H1 (cell line): Measurements from ENCODE around the gene CA5A. TPM values are rescaled to one million over a fixed set of nuclear protein-coding genes. Genes with fewer than 3 reads are reported as not detected.

Source experiments
- BCL11A ChIP-seq, 2 experiments: IDR thresholded peaks; one replicate each; pipeline ENCODE4 v1.6.1; 2011; ENCODE audit warnings: low read depth in 2 of 2, low read length in 2 of 2, mild to moderate bottlenecking in 2 of 2
- EP300 ChIP-seq, 2 experiments: IDR thresholded peaks; 1 replicate in 1 of 2; 2 replicates in 1 of 2; pipeline ENCODE4 v1.6.1; 2011 to 2012; ENCODE audit warnings: low read depth in 2 of 2, low read length in 2 of 2, mild to moderate bottlenecking in 2 of 2, borderline replicate concordance in 1 of 2, inconsistent platforms in 1 of 2, moderate library complexity in 1 of 2
- POU5F1 ChIP-seq: IDR thresholded peaks from 2 replicates; pipeline ENCODE4 v1.6.1; 2011; ENCODE audit warnings: low read depth, mild to moderate bottlenecking, low read length, moderate library complexity
- TCF12 ChIP-seq: IDR thresholded peaks from 2 replicates; pipeline ENCODE4 v1.6.1; 2011; ENCODE audit warnings: low read depth, mild to moderate bottlenecking, low read length
- TEAD4 ChIP-seq: IDR thresholded peaks from 2 replicates; pipeline ENCODE4 v1.6.1; 2012; ENCODE audit warnings: low read depth, low read length, inconsistent platforms, mixed read lengths
- YY1 ChIP-seq: IDR thresholded peaks from 2 replicates; pipeline ENCODE4 v1.6.1; 2011; ENCODE audit warnings: low read depth, mild to moderate bottlenecking, low read length
- polyA plus RNA-seq, 7 experiments: library from polyadenylated mRNA; depleted of rRNA in 3 of 7; stranded (reverse) in 5 of 7; unstranded in 2 of 7; fragments of >200 nt in 5 of 7; fragments of 200-250 nt in 2 of 7; gene quantifications; 1 replicate in 5 of 7; 2 replicates in 1 of 7; 4 replicates in 1 of 7; pipeline versions ENCODE4 v1.2.1 to v1.2.3, GENCODE V29; 2011 to 2013; ENCODE audit warnings: missing spikeins in 2 of 7, mixed read lengths in 2 of 7
- total RNA-seq: library from RNA; stranded (reverse); fragmentation: NEBNext Ultra II Directional; extraction: Animal tissue kit (Norgen Biotek cat#: 25700); gene quantifications from 2 replicates; pipeline ENCODE4 v1.2.1, GENCODE V29; 2021

CA5A gene
- total and polyA plus RNA-seq, 2 of the 8 experiments (the other 6 are each of a cell fraction or from before 2014, with no cell fraction given): not detected

GRCh38 chr16:87945351-87946042, 9.2 kb upstream of the CA5A start (continued):
- TF ChIP-seq POU5F1 (no peak), YY1 (0 out of 2 replicates have a peak, but pooled peaks have one; percentile 49), BCL11A (IDR thresholded peaks at IDR 0.05; ENCODE audit: low read depth in 2 of 2, low read length in 2 of 2) (peak in 1 of 2 experiments; percentile 56), EP300 (IDR thresholded peaks at IDR 0.05; ENCODE audit: borderline replicate concordance in 1 of 2, low read depth in 2 of 2, low read length in 2 of 2) (peak in 1 of 2 experiments; percentile 80; a peak in 1 of 3 replicates), TEAD4 (0 out of 2 replicates have a peak, but pooled peaks have one; percentile 36), TCF12 (0 out of 2 replicates have a peak, but pooled peaks have one; percentile 17)
